Immature natural killer cell (primary cell): Measurements from ENCODE around the gene ZMYND8. TPM values are rescaled to one million over a fixed set of nuclear protein-coding genes. Genes with fewer than 3 reads are reported as not detected.
"Not testable (repeated sequence)": the region's sequence is repeated elsewhere in the genome, so short reads cannot be mapped to it uniquely, and the experiment has no call there.

Experiments
- DNase-seq, 3 donors: peaks; one replicate each; pipeline ENCODE4 v3.0.0; 2022; ENCODE audit warnings: mixed read lengths in 1 of 3
- H3K27ac Mint-ChIP-seq, 6 donors: one replicate each; pipeline ENCODE4 v1.8.0; 2020; ENCODE audit warnings: mixed read lengths in 6 of 6, mild to moderate bottlenecking in 5 of 6, inconsistent platforms in 4 of 6, moderate library complexity in 3 of 6
- H3K27me3 Mint-ChIP-seq, 3 donors: one replicate each; pipeline ENCODE4 v1.8.0; 2020 to 2021; ENCODE audit warnings: low read depth in 3 of 3, mild to moderate bottlenecking in 3 of 3, mixed read lengths in 3 of 3, moderate library complexity in 3 of 3, inconsistent platforms in 1 of 3
- H3K36me3 Mint-ChIP-seq, 3 donors: one replicate each; pipeline ENCODE4 v1.8.0; 2020; ENCODE audit warnings: mixed read lengths in 3 of 3, inconsistent platforms in 2 of 3, mild to moderate bottlenecking in 2 of 3
- H3K4me1 Mint-ChIP-seq, 2 donors: one replicate each; pipeline ENCODE4 v1.8.0; 2020; ENCODE audit warnings: inconsistent platforms in 2 of 2, mild to moderate bottlenecking in 2 of 2, mixed read lengths in 2 of 2, moderate library complexity in 1 of 2
- H3K4me3 Mint-ChIP-seq, 5 donors: one replicate each; pipeline ENCODE4 v1.8.0; 2020; ENCODE audit warnings: mild to moderate bottlenecking in 5 of 5, mixed read lengths in 5 of 5, inconsistent platforms in 3 of 5, moderate library complexity in 3 of 5
- H3K9me3 Mint-ChIP-seq, 6 donors: one replicate each; pipeline ENCODE4 v1.8.0; 2020; ENCODE audit warnings: mild to moderate bottlenecking in 6 of 6, mixed read lengths in 6 of 6, inconsistent platforms in 4 of 6, moderate library complexity in 3 of 6
- polyA plus RNA-seq, 3 donors: library from polyadenylated mRNA; unstranded; fragments of 300-500 nt; fragmentation: Illumina TruSeq; gene quantifications; one replicate each; pipeline ENCODE4 v1.2.3, GENCODE V29; 2021

Gene ZMYND8
- polyA plus RNA-seq, 3 donors from 2014 or later, result 3.4 to 16.9 (median 5.1) TPM

DNA sequence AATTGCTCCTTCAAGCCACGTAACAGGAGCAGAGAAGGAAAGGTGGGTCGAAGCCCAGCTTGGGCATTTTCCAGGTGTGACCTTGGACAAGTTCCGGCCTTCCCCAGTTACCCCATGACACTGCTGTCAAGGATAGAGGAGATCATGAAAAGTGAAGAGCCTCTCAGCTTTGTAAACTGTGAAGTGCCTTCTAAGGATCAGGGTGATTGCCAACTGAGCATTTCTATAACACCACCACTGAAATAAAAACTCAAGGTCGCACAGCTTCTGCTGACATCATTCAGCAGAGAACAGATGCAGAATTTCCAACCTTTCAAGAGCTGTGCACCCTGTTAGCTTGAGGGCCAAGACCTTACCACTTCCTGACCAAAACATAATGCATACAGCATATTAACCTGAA, 24.0 kb upstream of the ZMYND8 start:
- no peaks in the 10 kb centered on the region for H3K36me3 Mint-ChIP-seq
- no peak overlapping the region for H3K4me3 Mint-ChIP-seq
- peaks cover 0 to 2% (median 2%) of the 10 kb centered on the region in 3 donors for H3K27me3 Mint-ChIP-seq
- DNase-seq, result no peak
- no peaks in the 10 kb centered on the region for H3K9me3 Mint-ChIP-seq
- H3K4me1 Mint-ChIP-seq, result peaks cover 6 to 7% of the 10 kb centered on the region in 2 donors
- H3K27ac Mint-ChIP-seq, result no peak overlapping the region

GRCh38 chr20:47379433-47380150, 23.1 kb upstream of the ZMYND8 start:
- no peak overlapping the region for H3K27ac Mint-ChIP-seq
- peaks cover 0 to 2% (median 2%) of the 10 kb centered on the region in 3 donors for H3K27me3 Mint-ChIP-seq
- no peaks in the 10 kb centered on the region for H3K36me3 Mint-ChIP-seq
- DNase-seq, result no peak
- no peaks in the 10 kb centered on the region for H3K9me3 Mint-ChIP-seq
- H3K4me3 Mint-ChIP-seq, result no peak overlapping the region
- peaks cover 6 to 7% of the 10 kb centered on the region in 2 donors for H3K4me1 Mint-ChIP-seq

- H3K27me3 Mint-ChIP-seq, result peaks cover 0 to 2% (median 0%) of the 10 kb centered on the region in 3 donors
- DNase-seq, result no peak
- peak overlapping the region in 1 of 6 donors; percentile 51 for H3K27ac Mint-ChIP-seq
- no peaks in the 10 kb centered on the region for H3K36me3 Mint-ChIP-seq
- H3K9me3 Mint-ChIP-seq, result no peaks in the 10 kb centered on the region
- no peak overlapping the region for H3K4me3 Mint-ChIP-seq
- no peaks in the 10 kb centered on the region for H3K4me1 Mint-ChIP-seq
These were observed 20.7 kb upstream of the ZMYND8 start for GRCh38 chr20:47377122-47377722.

DNA sequence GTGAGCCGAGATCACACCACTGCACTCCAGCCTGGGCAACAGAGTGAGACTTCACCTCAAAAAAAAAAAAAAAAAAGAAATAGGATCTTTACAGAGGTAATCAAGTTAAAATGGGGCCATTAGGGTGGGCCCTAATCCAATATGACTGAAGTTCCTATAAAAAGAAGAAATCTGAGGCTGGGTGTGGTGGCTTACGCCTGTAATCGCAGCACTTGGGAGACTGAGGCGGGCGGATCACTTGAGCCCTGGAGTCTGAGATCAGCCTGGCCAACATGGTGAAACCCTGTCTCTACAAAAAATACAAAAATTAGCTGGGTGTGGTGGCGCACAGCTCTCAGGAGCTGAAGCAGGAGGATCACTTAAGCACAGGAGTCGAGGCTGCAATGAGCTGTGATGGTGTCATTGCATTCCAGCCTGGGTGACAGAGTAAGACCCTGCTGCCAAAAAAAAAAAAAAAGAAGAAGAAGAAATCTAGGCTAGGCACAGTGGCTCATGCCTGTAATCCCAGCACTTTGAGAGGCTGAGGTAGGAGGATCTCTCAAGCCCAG, 19.7 kb upstream of the ZMYND8 start:
- not testable (repeated sequence) for H3K4me1 Mint-ChIP-seq, H3K9me3 Mint-ChIP-seq, H3K27me3 Mint-ChIP-seq, DNase-seq, H3K27ac Mint-ChIP-seq, H3K4me3 Mint-ChIP-seq, H3K36me3 Mint-ChIP-seq

GRCh38 chr20:47374121-47374520, 17.6 kb upstream of the ZMYND8 start:
- H3K4me1 Mint-ChIP-seq, H3K27ac Mint-ChIP-seq, H3K36me3 Mint-ChIP-seq, H3K4me3 Mint-ChIP-seq, H3K9me3 Mint-ChIP-seq, H3K27me3 Mint-ChIP-seq, DNase-seq: not testable (repeated sequence)

DNA sequence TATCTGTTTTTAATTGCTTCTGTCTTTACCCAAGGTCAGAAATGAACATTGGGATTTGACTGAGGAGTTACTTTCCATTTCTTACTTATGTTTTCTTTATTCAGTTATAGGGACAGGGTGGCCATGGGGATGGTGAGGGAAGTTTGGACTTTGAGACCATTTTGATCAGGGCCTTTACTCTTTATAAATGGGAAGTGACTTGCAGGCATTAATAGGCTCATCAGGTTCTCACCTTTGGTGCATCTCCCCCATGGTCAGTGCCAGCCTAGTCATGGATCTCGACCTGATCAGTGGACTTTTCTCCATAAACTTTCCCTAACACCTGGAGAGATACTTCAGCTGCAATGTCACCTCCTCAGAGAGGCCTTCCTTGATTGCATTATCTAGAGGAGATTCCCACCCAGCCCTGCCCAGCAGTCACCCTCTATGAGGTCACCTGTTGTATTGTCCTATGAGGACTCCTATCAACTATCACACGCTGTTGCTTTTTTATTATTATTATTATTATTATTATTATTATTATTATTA, 16.8 kb upstream of the ZMYND8 start:
- Mint-ChIP-seq H3K27me3 (peaks cover 0 to 2% (median 0%) of the 10 kb centered on the region in 3 donors), H3K4me1 (no peaks in the 10 kb centered on the region), H3K9me3 (no peaks in the 10 kb centered on the region), H3K36me3 (no peaks in the 10 kb centered on the region), H3K27ac (no peak overlapping the region), H3K4me3 (no peak overlapping the region)
- DNase-seq, result no peak

GRCh38 chr20:47370850-47371782, 14.6 kb upstream of the ZMYND8 start:
- peaks cover 0 to 3% (median 2%) of the 10 kb centered on the region in 3 donors for H3K27me3 Mint-ChIP-seq
- DNase-seq, result no peak
- no peaks in the 10 kb centered on the region for H3K9me3 Mint-ChIP-seq
- H3K36me3 Mint-ChIP-seq, result no peaks in the 10 kb centered on the region
- no peak overlapping the region for H3K4me3 Mint-ChIP-seq
- no peak overlapping the region for H3K27ac Mint-ChIP-seq
- no peaks in the 10 kb centered on the region for H3K4me1 Mint-ChIP-seq

GRCh38 chr20:47370214-47370613, 13.7 kb upstream of the ZMYND8 start:
- no peaks in the 10 kb centered on the region for H3K36me3 Mint-ChIP-seq
- no peaks in the 10 kb centered on the region for H3K4me1 Mint-ChIP-seq
- no peak for DNase-seq
- H3K27ac Mint-ChIP-seq, result no peak overlapping the region
- peaks cover 0 to 3% (median 2%) of the 10 kb centered on the region in 3 donors for H3K27me3 Mint-ChIP-seq
- H3K4me3 Mint-ChIP-seq, result no peak overlapping the region
- H3K9me3 Mint-ChIP-seq, result no peaks in the 10 kb centered on the region

GRCh38 chr20:47368301-47368700, 11.8 kb upstream of the ZMYND8 start:
- Mint-ChIP-seq H3K27me3 (peaks cover 0 to 4% (median 2%) of the 10 kb centered on the region in 3 donors), H3K4me3 (no peak overlapping the region), H3K27ac (no peak overlapping the region), H3K36me3 (no peaks in the 10 kb centered on the region), H3K4me1 (no peaks in the 10 kb centered on the region), H3K9me3 (no peaks in the 10 kb centered on the region)
- no peak for DNase-seq

DNA sequence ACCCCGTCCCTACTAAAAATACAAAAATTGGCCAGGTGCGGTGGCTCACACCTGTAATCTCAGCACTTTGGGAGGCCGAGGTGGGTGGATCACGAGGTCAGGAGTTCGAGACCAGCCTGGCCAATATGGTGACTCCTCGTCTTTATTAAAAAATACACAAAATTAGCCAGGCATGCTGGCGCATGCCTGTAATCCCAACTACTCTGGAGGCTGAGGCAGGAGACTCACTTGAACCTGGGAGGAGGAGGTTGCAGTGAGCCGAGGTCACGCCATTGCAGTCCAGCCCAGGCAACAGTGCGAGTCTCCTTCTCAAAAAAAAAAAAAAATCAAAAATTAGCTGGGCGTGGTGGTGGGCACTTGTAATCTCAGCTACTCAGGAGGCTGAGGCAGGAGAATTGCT, 9.8 kb upstream of the ZMYND8 start:
- not testable (repeated sequence) for H3K27ac Mint-ChIP-seq, H3K4me3 Mint-ChIP-seq, H3K4me1 Mint-ChIP-seq, H3K27me3 Mint-ChIP-seq, DNase-seq, H3K36me3 Mint-ChIP-seq, H3K9me3 Mint-ChIP-seq

DNA sequence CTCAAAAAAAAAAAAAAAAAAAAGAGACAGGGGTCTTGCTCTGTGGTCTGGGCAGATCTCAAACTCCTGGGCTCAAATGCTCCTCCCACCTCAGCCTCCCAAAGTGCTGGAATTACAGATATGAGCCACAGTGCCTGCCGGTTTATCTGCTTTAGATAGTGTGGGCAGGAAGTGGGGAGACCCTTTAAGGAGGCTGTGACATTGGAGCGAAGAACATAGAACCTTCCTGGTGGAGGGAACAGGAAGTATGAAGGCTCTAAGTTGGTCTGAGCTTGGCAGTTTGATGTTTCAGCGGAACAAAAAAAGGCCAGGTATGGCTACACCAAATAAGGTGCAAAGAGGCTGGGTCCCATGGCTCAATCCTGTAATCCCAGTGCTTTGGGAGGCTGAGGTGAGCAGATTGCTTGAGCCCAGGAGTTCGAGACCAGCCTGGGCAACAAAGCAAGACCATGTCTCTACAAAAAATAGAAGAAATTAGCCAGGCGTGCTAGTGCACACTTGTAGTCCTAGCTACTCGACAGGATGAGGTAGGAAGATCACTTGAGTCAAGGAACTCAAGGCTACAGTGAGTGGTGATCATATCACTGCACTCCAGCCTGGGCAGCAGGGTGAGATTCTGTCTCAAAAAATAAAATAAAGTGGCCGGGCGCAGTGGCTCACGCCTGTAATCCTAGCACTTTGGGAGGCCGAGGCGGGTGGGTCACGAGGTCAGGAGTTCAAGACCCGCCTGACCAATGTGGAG, 8.7 kb upstream of the ZMYND8 start:
- Mint-ChIP-seq H3K4me1 (peaks cover 7 to 12% of the 10 kb centered on the region in 2 donors), H3K9me3 (no peaks in the 10 kb centered on the region), H3K27me3 (peaks cover 0 to 5% (median 4%) of the 10 kb centered on the region in 3 donors), H3K27ac (no peak overlapping the region), H3K36me3 (no peaks in the 10 kb centered on the region), H3K4me3 (no peak overlapping the region)
- no peak for DNase-seq

- H3K9me3 Mint-ChIP-seq, result no peaks in the 10 kb centered on the region
- H3K27me3 Mint-ChIP-seq, result peaks cover 0 to 5% (median 4%) of the 10 kb centered on the region in 3 donors
- no peak overlapping the region for H3K4me3 Mint-ChIP-seq
These were observed 6.1 kb upstream of the ZMYND8 start for GRCh38 chr20:47362361-47363219.

More at GRCh38 chr20:47362361-47363219, 6.1 kb upstream of the ZMYND8 start:
- H3K4me1 Mint-ChIP-seq, result peaks cover 12 to 21% of the 10 kb centered on the region in 2 donors
- DNase-seq, result no peak
- no peaks in the 10 kb centered on the region for H3K36me3 Mint-ChIP-seq
- peak overlapping the region in 1 of 6 donors; percentile 70 for H3K27ac Mint-ChIP-seq
